NCI-H2196 (cell line): ENCODE data around the gene ICA1.

Source experiments
- DNase-seq: peaks from one replicate; lab custom pipeline; 2025; ENCODE audit not compliant: unreplicated experiment; lab: John Stamatoyannopoulos, UW

ICA1 gene

DNA sequence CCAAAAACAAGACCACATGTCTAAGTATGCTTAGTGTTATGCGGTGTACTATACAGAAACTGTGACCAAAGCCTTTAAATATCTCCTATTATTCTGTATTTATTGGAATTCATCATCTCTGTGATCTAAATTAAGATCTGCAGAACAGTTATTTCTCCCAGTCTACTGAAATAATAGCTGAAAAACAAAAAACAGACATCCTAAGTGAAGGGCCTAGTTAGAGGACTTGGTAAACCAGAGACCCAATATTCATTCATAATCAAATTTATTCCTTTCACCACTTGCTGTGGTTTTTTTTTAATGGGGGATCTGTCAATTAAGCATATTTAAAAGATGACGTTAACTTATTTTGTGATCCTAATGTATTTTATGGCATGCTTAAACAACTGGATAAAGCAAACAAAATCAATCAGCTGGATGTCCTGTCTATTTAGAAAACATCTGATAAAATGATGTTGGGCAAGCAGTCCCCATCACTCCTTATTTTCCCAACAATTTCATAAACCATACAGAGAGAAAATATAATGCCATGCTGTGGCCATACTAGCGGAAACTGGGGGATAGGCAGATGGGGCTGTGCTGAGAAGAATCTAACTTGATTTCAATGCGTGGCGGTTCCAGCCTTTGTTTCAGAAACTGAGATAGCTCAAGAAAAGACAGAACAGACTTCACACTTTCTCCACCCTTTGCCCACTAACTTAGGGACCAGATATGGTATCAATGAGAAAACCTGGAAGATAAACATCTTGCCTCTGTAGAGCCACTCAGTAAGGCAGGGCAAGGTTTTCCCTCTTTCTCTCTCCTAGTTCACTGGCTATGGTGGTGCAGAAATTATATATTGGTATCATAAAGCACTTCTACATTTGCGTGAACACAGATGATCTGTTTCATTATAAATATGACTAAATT, 32.9 kb downstream of the ICA1 start:
- DNase-seq: no peak

DNA sequence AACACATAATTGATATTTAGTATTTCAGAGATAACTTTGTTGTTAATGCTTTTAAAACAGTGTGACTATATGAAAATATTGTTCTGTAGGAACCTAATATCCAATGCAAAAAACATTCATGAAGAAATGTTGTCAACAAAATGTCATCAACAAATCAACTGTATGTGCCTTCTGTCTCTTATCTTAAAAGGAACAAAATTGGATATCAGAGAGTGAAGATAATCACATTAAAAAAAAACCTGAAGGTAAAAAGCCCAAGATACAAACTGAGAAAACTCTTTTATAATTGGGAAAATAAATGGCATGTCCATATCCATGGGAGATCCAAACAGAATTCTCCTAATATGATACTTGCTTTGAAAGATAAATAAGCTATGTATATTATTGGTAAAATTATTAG, 33.9 kb downstream of the ICA1 start:
- no peak for DNase-seq

DNA sequence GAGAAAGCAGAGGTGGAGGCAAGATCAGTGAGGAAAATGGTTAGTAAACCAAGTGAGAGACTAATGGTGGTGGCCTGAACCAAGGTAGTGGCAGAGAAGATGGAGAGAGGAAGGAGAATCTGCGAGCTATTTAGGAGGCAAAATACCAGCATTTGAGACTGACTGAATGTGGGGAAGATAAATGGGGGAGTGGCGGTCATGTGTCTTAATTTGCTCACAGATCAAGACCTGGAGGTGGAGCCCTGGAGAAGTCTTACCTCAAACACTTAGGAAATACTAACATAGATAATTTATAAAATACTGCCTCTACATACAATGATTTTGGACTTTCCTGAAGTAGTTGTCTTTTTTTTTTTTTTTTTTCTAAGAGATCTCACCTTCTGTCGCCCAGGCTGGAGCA, 34.7 kb downstream of the ICA1 start:
- DNase-seq: no peak

DNA sequence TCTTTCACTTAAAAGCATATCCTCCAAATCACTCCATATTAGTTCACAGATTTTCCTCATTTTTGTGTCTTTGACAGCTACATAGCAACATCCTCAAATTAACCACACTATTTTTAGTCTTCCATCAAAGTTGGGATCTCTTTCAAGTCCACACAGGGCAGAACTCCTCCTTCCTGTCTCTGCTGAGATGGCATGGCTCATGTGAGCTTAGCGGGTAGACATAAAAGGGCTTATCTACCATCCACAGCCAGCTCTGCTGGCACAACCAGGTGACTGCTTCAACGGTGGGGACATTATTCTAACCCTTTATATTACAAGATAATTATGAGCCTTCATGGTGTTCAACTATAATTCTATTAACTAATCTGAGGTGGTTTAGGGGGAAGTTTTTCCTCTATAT, 35.5 kb downstream of the ICA1 start:
- no peak for DNase-seq

DNA sequence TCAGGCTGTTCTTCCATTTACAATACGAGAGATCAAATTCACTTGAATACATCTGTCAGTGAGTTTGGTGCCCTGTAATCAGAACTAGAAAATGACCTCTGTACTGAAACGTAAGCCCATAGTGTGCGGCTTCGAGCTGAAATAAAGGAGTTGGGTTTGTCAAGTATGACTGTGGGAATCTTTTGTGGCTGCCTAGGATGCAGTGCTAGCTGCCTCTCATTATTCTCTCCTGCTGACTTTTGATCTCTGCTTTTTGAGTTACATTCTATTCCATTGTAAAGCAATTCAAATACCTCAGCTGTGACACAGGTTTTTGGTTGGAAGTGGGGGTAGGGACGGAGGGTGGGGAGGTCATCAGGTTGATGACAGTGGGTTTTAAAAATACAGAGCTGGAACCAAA, 40.4 kb downstream of the ICA1 start:
- DNase-seq: no peak

DNA sequence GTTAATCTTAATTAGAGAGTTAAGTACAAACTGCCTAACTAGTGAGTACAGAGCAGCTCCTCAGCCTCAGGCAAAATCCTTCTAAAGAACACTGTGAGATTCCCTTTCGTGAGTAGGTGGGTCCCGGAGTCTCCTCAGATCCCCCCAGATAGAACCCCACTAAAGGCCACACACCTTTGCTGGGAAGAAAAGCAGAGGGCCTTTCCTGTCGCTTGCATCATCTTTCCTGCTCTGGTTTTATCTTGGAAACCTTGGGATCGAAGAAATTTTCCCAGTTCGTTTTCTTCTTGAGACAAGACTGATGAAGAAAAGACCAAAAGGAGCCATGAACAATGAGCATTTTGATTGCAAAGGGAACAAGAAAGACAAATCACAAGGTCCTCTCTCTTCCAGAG, 40.9 kb downstream of the ICA1 start:
- DNase-seq: no peak

DNA sequence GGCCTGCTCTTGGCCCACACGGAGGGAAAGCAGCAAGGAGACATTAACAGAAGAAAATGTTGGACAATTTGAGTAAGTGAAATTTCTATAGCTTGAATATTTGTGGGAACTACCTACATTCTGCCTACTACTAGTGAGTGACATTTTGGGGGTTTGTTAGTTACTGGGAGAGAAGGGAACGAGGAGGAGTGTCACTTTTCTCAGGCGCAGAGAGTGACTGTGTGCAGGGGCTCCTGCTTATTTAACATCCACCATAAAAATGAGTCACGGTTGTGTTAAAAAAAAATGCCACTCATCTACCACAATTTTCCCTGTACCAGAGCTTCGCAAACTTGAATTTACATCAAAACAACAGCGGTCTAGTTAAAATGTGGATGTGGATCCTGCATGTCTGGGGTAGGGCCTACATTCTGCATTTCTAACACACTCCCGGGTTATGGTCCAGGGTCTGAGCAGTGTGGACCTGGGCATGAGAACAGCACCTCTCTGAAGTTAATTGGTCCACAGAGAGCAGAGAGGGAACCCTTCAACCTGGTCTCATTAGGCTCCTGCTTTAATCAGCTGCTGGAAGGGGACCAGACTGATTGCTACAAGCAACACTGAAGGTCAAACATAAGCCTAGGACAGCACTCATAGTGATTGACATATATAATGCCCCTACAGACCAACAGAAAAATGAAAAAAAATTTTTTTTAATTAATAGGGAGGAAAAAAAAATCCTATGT, 41.4 kb downstream of the ICA1 start:
- no peak for DNase-seq

DNA sequence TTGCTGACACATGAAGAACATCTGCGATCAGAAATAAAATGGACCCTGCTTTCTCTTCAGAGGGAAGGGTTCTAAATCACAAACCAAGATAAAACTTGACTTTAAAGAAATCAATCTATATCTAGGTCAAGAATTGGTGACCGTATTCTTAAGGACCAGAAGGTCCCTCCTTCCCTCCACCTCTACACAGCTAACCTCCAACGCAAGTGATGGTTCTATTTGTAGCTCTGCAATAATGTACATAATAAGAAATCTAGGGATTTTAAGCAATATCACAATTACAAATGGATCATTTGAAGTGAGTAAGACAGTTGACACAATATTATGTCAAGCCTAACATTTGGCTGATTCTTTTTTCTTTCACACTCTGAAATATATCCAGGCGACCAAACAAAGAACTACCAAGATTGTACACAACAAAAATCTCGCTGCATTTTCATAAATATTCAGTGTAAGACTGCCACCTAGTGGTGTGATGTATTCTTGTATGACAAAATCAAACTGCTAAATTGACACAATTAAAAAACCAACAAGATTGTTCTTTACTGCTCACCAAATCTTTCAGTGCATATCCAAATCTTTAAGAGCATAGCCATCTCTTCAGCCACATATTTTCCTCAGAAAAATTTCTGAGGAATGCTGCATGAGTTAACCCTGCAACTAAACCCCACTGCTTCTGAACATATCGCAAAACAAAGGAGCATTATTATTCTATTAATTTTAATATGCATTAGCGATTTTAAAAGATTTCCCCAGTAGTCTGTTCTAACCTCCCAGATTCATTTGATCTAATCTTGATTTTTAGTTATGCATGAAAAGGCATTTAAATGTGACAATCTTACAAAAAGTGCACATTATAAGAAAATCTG, 44.5 kb downstream of the ICA1 start:
- peak; percentile 94 for DNase-seq

DNA sequence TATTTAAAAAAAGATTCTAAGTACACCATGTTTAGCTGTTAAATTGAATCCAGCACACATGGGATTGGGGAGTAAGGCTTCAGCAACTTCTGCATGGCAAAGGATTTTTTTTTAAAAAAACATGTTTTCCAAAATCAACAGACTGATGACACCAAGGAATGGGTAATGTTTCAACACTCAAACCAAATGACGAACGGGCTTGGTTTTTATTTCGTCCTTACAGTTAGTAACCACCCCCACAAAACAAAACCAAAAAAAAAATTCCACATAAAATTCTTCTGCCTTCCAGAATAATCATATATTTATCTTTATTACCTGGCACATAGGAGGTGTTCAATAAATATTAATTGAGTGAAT, 45.7 kb downstream of the ICA1 start:
- no peak for DNase-seq

DNA sequence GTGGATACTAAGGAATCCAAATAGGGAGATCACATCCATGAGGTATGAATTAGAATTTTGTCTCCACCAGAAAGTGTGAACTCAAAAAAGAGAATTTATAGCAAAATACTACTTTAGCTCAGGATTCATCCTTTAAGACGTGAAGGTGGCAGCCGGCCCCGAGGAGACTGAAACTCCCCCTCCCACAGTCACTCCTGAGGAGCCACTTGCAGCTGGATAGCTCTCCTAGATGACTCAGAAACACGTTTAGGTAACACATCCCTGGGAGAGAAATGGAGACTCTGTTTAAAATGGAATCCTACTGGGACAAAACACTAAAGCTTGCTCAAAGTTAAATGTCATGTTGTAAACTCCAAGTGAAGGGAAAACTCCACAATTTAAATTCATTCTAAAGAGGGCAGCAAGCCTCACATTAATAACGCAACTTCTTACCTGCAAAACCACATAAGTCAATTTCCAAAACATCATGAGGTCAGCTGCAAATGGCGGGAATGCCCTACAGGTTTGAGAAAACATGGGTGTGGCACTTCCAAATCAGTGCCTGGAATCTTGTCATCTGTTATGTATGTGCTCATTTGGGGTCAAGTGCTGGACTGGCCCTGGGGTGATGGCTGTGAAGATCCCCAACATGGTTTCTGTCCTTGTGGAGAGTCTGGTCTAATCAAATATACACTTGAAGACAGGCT, 46.2 kb downstream of the ICA1 start:
- DNase-seq: no peak

DNA sequence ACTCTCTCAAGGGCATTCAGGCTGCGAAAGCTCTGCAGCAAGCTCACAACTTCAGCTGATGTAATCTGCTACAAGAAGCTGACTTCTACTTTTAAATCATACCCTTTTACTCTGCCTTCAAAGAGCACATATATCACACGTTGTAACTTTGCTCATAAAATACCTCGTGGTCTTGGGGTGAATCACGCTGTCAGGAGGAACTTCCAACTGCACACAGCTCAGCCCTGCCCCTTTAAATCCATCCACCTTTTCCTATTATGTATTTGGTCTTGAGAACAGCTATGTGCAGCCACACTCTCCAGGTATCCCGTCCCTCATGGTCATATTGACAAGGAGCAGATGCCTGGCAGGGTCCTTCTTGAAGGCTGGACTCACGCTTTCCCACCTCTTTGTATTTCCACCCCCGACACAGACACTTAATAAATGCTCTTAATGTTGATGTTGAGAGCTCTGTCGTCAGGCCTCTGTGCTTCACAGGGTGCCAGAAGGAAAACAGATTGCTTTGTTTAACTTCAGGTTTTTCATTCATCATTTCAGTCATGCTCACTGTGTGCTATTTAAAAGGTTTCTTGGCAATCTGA, 47.6 kb downstream of the ICA1 start:
- DNase-seq: peak; percentile 29

DNA sequence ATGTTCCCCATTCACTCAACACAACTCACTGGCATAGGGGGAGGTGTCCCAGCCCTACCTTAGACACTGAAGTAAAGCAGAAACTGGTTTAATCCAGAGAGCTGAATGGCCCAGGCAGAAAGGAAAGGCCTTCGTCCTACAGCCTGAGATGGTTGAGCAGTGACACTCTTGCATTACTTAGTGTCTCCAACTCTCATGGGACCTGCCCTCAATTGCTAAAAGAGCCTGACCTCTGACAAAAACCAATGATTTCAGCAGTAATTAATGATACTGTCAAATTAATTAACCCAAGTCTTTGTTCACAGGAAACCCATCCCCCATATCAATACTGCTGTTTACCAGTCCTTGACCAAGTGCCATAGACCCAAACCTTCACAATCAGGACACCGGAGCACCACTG, 48.6 kb downstream of the ICA1 start:
- no peak for DNase-seq

DNA sequence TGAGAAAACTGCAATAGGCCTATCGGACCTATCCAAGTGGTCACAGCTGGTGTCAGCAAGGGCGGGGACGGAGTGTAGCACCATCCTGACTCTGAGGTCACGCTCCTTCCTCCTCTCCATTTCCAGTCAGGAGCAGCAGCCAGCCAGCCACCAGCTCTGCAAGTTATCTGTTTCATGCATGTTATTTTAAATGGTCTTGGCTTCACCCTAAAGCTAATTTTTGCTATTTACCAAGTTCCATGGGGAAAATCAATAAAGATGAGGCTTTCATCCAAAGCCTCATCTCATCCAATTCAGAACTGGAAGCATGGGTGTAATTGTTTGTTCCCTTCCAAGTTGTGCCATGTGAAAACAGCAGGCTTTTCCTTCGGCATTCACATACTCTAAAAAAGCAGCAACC, 49.3 kb downstream of the ICA1 start:
- peak; percentile 41 for DNase-seq

DNA sequence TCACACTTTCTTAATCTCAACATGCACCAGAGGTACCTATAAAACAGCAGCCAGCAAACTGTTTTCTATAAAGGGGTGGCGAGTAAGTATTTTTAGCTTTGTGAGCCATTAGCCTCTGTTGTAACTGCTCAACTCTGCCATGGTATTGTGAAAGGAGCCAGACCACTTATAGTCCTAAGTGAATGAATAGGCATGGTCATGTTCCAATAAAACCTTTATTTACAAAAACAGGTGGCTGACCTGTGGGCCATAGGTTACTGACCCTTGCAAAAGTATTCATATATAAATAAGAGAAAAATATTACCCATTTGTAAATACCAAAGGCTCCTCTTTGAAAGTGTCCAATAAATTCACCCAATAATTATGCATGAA, 50.3 kb downstream of the ICA1 start:
- DNase-seq: no peak

DNA sequence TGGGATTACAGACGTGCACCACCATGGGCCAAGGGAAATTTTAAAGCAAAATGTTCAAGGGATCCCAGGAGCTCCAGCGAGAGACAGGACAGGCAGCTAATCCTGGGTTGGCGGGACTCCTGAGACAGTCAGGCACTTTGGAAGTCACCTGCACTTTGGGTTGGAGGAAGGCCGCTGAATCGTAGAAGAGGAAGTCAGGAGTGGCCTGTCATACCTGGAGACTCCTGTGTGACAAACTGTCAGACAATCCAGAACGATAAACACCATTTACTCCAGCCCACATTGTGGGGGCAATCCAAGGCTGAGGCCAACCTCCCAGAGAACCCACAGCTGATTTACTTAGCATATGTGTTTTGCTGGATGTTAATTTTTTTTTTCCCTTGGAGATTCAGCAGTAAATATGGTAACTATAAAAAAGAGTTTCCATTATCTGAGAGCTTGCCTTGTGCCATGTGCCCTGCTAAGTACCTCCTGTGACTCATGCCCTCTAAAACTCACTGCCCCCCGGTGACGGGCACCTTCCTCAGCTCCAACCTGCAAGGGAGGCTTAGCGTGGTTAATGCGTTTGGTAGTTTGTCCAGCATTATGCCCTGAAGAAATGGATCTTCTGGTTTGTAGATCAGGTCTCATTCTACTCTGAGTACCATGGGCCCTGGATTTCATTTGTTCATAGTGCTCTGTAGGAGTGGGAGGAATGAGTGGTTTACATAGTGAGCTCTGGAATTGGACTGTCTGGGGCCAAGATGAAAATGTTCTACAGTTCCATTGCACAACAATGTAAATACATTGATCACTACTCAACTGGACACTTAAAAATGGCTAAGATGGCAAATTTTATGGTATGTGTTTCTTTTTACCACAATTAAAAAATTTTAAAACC, 50.9 kb downstream of the ICA1 start:
- DNase-seq: no peak

DNA sequence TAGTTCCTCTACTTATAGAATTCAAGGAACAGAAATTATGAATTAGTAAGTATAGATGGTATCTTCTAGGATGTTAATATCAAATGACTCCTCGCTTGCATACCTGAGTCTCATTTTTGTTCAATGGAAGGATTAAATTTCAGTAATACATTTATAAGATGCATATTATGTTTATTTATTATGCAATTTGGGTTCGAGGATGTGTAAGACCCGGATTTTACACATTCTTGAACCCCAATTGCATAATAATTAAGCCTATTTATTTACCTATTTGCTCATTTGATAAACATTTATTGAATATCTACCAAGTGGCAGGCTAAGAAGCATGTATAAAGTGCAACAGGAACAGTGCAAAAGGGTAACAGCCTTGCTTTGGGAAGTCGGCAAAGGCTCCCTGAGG, 52.6 kb downstream of the ICA1 start:
- DNase-seq: no peak

DNA sequence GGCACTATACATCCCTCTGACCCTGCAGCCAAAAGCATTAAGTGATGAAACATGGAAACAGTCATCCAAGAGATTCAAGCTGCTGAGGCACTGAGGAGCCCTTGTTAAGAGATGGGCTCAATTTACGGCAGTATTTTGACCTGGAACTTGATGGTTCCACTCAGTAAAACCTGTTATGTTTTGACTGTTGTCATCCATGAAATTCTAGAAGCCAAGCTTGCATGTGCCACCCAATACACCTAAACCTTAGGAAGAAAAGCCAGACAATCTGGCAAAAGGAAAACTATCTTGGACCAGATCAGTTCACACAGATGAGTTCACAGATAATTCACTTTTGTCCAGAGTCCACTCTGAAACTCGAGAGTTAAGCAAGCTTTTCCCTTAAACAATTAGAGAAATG, 53.2 kb downstream of the ICA1 start:
- peak; percentile 14 for DNase-seq

DNA sequence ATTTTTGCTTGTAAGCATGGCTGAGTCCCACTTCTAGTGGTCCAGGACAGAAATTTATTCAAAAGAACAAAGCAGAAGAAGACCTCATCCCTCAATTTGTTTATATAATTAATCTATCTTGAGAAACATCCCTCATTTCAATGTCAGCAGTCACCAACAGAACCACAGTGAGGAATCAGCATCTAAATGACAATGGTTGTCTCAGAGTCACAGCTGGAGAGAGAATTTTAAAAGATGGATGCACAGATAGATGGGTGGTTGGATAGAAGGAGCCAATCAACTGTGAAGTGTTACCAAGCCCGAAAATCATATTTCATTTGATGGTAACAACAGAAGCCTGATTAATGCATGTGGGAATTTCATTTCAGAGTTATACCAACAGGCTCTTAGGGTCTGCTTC, 55.0 kb downstream of the ICA1 start:
- no peak for DNase-seq

DNA sequence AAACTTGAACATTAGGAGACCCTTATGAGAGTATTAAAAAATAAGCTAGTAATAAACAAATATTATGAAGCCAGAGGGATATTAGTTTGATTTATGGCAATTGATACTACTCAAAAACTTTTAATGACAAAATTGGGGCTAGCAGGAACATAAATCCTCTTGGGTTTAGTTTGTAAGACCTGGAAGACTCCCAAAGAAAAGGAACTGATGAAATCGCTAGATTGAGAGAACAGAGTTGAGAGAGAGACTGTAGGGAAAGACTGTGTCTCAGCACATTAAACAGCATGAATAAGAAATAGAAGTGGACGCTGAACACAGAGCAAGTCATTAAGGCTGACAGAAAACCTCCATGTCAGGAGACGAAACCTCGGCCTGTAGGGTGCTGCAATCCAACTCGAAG, 56.4 kb downstream of the ICA1 start:
- no peak for DNase-seq

DNA sequence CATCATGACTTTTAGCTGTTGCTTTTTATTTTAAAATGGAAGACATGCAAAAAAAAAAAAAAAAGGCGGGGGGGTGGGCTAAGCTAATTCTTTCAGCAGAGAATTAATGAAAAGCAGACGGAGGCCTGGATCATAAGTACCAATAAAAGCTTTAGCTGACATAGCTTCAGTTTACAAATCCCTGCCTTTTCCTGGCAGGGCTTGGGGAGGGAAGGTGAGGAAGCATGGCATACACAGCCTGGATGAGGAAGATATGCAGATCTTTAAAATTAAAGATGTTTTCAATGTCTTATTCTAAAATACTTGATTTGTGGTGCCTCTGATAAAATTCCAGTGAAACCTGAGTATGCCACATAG, 57.0 kb downstream of the ICA1 start:
- DNase-seq: no peak
